Fibroblast of skin of right quadriceps (primary cell): ENCODE measurements around the gene CD69.
"Not testable (repeated sequence)": the region's sequence is repeated elsewhere in the genome, so short reads cannot be mapped to it uniquely, and the experiment has no call there.

ENCODE experiments used
- DNase-seq: peaks from one replicate; pipeline ENCODE4 v3.0.0-alpha.2; 2013

The CD69 gene

DNA sequence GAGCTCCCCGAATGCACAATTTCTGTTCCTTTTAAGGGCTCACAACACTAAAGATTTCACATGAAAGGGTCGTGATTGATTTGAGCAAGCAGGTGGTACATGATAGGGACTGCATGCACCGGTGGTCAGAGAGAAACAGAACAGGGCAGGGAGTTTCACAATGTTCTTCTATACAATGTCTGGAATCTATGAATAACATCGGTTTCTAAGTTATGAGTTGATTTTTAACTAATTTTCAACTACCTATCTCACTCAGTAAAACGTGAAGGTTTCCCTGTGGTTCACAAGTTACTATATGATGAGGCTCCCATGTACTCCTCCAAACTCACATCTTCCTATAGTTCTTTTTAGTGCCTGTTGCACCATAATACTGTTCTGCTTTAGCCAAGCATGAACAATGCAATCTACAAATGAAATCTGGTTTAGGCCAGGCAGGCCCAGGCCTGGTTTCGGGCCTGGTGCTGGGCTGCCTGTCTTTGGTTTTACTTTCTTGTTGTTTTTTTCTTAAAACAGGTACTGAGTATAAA is 47.6 kb downstream of the CD69 start:
- DNase-seq = not testable (repeated sequence)

DNA sequence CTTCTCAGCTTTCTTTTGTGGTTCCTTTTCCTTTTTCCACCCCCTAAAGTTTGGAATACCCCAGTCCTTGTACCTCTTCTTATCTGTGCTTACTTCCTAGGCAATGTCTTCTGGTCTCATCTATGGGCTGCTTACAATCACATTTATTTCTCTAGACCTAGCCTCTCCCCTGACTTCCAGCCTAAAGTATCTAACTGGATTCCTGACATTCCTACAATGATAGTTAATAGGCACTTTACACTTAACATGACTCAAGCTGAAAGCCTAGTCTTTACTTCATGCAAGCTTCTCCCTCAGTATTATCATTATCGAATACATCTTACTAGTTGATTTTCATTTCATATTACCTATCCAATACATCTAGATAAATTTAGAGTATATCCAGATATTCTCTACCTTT is 49.0 kb downstream of the CD69 start:
- DNase-seq = peak; percentile 23

DNA sequence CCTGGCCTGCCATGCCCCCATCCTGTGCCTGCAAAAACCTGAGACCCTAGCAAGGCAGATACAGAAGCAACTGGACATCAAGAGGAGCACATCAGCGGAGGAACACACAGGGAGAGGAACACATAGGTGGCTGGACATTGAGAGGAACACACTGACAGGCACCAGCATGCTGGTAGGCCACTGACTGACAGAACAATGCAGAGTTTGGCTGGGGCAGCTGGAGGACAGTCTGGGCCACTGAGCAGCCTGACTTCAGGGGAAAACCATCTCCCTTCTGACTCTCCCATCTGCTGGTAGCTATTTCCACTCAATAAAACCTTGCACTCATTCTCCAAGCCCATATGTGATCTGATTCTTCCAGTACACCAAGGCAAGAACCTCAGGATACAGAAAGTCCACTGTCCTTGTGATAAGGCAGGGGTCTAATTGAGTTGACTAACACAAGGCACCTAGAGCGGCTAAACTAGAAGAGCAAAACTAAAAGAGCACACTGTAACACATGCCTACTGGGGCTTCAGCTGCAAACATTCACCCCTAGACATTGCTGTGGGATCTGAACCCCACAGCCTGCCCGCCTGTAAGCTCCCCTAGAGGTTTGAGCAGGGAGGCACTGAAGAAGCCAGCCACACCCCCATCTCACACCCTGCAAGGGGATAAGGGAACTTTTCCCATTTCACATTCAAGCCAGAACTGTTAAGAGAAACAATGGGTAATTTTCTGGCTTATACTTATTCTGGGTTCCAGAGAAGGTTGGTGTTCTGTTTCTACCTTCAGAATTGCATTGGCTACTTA is 49.9 kb downstream of the CD69 start:
- DNase-seq = no peak

DNA sequence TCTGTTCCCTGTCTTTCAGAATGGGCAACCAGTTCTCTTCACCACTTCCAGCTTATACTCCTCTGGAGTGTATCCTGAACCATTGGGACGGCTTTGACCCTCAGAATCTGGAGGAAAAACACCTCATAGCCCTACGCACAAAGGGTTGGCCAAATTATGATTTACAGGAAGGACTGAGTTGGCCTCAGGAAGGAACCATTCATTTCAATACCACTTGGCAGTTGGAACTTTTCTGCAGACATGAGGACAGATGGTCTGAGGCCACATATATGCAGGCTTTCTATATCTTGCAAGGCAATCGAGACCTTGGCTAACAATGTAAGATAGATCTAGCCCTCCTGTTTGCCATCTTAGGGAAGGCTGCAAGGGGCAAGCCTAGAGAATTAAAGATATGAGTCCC is 51.8 kb downstream of the CD69 start:
- DNase-seq = no peak

DNA sequence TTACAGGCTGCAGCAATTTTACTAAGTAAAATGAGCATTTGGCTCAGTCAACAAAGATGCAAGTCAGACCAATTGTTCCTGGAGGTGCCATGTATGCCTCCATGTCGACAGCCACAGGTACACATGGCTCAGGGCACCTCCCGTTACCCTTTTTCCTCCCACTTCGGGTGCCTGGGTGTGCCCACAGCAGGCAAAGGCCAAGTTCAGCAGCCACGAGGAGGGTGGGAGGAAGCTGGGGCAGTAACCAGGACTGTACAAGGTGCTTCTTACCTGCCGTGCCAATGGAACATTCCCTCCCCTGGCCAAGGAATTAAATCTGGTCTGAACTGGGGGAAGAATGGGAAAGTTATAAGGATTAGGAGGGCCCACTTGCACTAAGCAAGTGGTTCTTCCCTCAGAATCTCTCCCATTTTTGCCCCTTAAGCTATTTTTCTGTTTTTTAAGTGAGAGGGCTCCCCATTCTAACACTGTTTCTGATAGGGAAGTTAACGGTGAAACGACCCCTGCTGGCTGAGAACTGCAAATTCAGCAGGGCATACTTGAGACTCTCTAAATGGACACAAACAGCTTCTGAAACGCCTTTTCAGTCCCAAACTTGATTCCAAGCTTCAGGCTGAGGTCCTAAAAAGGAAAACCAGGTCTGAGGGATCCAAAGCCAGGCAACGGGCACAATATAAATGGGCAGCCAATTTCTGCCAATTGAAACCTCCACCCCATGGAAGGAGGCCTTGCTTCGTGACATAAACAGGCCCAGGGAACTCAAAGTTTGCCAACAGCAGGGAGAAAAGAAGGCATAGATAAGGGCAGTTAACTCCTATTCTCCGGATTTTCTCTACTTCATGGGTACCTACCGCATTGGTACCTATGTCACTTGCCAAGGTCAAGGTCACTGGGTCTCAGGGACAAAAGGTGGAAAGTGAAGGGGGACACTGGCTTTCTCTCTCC is 52.6 kb downstream of the CD69 start:
- DNase-seq = peak; percentile 51

DNA sequence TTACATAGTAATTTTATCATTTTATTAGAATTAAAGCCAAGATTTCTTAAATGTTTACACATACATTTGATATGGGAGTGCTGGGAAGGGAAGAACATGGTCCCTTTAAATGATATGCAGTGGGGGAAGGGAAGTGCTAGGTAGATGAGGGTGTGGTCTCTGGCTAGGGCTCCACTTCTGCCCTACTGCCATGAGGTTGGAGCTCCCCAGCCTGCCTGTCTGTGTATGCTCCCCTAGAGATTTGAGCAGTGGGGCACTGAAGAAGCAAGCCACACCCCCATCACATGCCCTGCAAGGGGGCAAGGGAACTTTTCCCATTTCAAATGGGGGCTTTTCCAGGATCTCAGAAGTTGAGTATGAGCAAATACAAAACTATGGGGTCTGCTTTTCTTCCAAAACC is 53.3 kb downstream of the CD69 start:
- DNase-seq = no peak

DNA sequence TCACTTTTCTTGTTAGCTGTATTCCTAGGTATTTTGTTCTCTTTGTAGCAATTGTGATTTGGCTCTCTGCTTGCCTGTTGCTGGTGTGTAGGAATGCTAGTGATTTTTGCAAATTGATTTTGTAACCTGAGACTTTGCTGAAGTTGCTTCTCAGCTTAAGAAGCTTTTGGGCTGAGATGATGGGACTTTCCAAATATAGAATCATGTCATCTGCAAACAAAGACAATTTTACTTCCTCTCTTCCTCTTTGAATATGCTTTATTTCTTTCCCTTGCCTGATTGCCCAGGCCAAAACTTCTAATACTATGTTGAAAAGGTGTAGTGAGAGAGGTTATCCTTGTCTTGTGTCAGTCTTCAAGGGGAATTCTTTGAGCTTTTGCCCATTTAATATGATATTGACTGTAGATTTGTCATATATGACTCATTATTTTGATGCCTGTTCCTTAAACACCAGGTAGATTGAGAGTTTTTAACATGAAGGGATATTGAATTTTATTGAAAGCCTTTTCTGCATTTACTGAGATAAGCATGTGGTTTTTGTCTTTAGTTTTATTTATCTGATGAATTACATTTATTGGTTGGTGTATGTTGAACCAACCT is 54.5 kb downstream of the CD69 start:
- no peak for DNase-seq

DNA sequence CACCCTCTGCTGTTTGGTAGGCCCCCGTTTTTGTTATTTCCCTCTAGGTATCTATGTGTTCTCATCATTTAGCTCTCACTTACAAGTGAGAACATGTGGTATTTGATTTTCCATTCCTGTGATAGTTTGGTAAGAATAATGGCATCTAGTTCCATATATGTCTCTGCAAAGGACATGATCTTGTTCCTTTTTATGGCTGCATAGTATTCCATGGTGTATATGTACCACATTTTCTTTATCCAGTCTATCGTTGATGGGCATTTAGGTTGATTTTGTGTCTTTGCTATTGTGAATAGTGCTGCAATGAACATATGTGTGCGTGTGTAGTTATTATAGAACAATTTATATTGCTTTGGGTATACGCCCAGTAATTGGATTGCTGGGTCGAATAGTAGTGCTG is 56.1 kb downstream of the CD69 start:
- not testable (repeated sequence) for DNase-seq
